Middle frontal gyrus (tissue), 1 donor: ENCODE results near the gene MT1G.
"Not testable (repeated sequence)": the region's sequence is repeated elsewhere in the genome, so short reads cannot be mapped to it uniquely, and the experiment has no call there.

ENCODE experiments used
- DNase-seq: peaks from one replicate; pipeline ENCODE4 v3.0.0-alpha.2; 2015; ENCODE audit warnings: low spot score; ENCODE audit errors: extremely low spot score

MT1G gene

GRCh38 chr16:56667581-56668571 lies at the start of gene MT1G:
TSS of gene MT1G (minus strand) at chr16:56668065. CDS start at chr16:56667993, 72 bp downstream.
- no peak for DNase-seq

- DNase-seq: not testable (repeated sequence)
Measured at GRCh38 chr16:56717532-56717931, 49.7 kb upstream of the MT1G start.

DNA sequence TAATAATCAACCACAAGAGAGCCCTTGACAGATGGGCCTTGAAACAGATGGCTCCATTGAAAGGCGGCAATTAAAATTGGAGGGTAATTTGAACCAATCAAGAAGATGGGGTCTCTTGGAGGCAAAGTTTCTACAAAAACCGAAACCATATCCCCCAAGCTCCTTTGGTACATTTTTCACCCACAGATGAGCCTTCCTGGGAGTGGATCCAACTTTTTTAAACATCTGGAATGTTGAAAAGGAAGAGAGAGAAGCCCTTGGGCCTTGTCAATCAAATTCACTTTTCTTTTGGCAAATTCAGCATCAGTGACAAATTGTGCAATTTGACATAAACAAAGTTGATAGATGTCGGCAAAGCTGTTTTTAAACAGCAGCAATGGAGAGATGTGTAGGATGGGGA lies 48.9 kb upstream of the MT1G start:
- no peak for DNase-seq

DNA sequence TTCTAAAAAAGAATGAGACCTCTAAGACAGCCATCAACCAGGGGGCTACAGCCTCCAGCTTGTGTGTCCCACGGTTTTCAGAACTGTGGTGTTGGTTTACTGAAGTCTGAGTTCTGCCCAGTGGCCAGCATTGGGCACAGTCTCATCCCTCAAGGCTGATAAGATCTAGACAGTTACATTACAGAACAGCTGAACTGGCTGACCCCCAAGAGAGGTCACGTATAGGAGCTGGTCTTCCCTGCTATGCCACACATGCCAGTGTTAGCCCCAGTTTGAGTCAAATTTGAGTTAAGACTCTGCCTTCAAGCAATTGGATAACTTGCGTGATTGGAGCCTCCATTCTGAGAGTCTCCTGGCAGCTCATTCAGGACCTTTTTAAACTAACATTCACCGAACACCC lies 47.3 kb upstream of the MT1G start:
- DNase-seq: no peak

GRCh38 chr16:56713794-56714193 lies 45.9 kb upstream of the MT1G start:
- DNase-seq: no peak

DNA sequence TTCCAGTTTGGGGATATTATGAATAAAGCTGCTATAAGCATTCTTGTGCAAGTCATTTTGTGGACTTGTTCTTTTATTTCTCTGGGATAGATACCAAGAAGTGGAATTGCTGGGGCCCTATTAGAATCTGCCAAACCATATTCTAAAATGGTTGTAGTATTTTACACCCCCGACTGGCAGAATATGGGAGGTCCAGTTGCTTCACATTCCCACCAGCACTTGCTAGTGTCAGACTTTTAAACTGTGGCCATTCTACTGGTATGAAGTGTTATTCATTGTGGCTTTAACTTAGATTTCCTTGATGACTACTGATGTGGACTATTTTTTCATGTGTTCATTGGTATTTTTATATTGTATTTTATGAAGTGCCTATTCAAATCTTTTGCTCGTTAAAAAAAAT lies 44.0 kb upstream of the MT1G start:
- DNase-seq: no peak

DNA sequence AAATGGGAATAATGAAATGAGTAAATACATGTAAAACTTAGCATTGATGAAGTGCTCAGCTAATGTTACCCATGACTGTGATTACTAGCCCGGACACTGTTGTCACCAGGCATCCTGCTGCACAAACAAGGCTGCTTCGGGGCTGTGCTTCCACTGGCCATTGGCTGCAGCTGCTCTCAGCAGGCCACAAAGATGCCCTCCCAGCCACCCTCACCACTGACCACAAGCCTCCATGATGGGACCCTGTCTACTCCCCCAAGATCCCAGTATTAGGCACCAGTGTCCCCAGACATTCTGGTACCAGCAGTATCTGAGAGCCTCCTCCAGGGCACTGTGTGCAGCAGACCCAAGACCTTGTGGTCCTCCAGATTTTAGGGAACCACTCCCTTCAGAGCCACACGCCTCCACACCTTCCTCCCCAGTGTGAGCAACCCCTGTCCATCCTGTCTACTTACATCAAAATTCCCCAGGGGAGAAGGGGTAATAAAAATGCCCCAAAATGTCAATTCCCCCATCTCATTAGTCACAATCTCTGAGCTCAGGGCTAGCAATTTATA lies 42.4 kb upstream of the MT1G start:
- DNase-seq: no peak

- no peak for DNase-seq
Measured at GRCh38 chr16:56709443-56710040, 41.7 kb upstream of the MT1G start.

GRCh38 chr16:56708525-56709442 lies 40.9 kb upstream of the MT1G start:
- DNase-seq: no peak

GRCh38 chr16:56702836-56703235 lies 35.0 kb upstream of the MT1G start:
- DNase-seq: no peak

DNA sequence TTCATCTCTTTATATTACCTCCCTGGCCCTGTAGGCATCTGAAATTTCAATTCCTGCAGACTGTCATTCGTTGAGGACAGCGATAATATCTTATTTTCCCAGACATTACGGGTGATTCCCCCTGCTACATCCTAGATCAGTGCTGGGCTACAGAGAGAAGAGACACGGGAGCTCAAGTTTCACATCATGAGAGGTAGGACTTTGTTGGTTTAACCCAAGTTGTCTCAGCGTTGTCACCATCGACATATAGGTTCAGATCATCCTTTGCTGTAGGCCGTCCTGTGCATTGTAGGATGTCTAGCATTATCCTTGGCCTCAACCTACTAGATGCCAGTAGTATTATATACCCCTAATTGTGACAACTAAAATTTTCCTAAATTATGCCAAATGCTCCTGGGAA lies 33.7 kb upstream of the MT1G start:
- DNase-seq: no peak

GRCh38 chr16:56700631-56701030 lies 32.8 kb upstream of the MT1G start:
- no peak for DNase-seq

DNA sequence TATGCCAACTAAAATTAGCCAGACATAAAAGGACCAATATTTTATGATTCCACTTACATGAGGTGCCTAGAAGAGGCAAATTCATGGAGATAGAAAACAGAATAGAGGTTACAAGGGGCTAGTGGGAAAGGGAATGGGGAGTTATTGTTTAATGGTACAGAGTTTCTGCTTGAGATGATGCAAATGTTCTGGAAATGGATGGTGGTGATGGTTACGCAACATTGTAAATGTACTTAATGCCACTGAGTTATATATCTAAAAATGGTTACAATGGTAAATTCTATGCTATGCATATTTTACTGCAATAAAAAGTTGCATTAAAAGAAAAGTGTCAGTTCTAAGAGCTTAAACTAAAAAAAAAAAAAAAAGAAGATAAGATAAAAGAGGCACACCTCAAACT lies 32.3 kb upstream of the MT1G start:
- DNase-seq: no peak

GRCh38 chr16:56697456-56698155 lies 29.7 kb upstream of the MT1G start:
- no peak for DNase-seq

- DNase-seq: no peak
Measured at GRCh38 chr16:56695246-56695645, 27.4 kb upstream of the MT1G start.

GRCh38 chr16:56691885-56692284 lies 24.0 kb upstream of the MT1G start:
- DNase-seq: no peak

- no peak for DNase-seq
Measured at GRCh38 chr16:56690420-56691122, 22.7 kb upstream of the MT1G start.

DNA sequence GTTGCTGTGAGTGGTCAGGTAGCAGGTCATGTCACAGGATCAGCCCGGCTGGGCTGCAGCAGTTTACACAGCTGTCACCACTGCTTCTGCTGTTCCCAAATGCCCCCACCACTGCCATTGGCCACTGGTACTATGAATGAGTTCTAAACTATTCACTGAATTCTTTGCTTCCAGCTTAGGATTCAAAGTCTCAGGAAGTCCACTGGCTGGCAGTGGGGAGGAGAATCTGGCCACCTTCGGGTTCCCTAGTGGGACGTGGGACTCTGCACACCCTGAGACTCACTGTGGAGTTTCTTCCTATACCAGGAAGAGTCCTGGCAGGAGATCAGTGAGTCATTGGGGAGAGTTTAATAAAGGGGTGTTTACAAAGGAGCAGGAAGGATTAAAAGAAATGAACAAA lies 21.3 kb upstream of the MT1G start:
- DNase-seq: no peak

DNA sequence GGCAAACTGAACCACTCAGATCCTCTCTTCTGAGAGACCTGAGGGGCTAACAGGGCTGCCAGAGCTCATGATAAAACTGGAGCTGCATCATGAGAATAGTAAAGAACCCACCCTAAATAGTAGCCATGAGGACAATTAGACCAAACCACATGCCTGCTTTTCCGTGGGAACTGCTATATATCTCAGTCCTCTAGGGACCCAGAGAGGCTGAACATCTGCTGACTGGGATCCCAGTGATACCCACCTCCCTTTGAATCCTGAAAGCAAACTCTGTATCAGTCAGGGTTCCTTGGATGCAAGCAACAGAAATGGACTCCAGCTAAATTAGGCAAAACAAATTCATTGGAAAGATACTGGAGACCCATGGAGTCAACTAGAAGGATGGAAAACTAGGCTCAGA lies 20.9 kb upstream of the MT1G start:
- DNase-seq: no peak

DNA sequence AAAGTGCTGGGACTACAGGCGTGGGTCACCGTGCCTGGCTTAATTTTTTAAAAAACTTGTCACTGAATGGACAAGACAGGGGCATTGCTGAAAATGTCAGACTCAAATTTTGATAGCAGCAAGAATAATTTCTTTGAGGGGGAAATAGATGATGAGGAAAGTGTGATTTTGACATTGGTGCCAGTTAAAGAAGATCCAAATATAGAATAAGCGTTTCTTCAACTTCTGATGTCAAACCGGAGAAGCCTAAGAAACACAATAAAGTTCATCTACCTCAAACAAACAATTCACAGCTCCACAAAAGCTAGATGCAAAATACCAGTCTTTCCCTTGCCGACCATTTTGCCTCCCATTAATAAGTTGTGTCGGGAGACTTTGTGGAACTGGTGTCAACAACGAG lies 18.9 kb upstream of the MT1G start:
- DNase-seq: no peak
